ENCODE measurements around the gene SERPINE2.
A peak's percentile ranks its signal among the peaks of the same experiment; 100 is the strongest.
"Not testable (repeated sequence)": the region's sequence is repeated elsewhere in the genome, so short reads cannot be mapped to it uniquely, and the experiment has no call there.

Gene SERPINE2

DNA sequence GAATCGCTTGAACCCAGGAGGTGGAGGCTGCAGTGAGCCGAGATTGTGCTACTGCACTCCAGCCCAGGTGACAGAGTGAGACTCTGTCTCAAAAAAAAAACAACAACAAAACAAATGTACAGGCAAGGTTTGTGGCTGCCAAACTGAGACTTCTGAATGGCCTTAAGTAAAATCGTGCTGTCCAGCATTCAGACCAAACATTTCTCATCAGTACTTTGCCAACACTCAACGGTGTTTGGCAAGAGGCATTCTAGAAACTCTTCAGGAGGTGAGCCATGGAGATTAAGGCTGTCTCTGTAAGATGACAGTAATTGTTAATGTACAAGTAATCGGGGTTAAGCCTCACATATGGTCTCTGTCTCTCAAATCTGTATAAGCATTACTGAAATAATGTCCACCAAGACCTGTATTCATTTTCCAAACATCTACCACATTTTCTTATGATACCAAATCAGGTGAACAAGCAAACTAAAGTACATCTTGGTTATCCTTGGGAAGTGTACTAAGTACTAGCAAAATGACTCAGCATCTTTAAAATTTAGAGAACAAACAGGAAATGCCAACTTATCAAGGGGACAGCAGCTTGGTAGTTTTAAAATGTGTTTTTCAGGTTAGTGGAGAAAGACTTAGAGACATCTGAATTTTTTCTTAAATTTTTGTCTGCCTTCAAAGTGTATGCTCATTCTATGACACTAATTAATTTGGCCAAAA lies 29.3 kb downstream of the SERPINE2 start:
- DNase-seq: no peak

DNA sequence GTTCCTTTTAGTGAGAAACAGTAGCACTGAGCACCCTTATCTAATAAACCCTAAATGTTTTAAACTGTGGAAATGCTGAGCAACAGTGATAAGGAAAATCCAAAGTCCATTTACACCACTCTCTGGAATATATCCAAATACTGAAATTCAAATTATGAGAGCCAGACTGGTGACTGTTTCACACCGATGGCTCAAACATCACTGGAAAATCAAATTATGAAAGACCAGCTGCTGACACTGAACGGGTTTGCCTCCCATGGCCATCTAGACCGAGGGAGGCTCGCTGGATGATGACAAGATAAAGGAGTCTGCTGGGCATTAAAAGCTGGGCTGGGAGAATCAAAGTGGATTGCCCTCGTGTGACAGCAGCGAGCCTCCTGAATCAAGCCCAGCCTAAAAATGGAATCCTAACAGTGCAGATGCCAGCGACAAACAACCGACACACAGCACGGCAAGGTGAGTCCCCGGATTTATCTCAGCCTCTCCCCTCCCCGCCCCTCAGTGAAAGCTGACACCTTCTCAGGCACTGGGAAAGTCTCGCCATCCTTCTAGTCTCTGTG lies 30.3 kb downstream of the SERPINE2 start:
- DNase-seq: no peak

DNA sequence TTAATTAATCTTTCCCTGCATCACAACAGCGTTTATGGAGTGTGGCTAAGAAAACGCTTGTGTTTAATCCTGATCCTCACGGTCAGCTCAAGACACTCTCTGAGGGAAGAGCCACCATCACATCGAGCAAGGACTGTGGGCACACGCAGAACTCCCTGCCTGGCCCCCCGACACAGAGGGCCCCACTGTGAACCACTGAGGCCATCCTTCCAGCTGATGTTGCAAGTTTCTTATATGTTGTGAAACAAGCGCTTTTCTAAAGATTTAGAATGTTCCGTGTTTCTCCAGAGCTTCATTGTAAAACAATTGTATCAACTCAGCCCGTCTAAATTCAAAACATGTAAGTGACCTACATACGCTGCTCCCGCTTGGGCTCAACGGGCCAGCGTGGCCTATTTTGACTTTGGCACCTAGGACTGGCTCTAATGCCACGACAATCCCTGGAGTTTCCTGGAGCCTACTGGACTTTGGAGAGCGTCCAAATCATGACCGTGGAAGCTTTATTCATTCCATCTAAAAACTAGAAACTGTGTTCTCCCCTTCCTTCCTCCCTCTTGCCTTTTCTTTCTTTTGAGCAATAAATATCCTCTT lies 34.9 kb downstream of the SERPINE2 start:
- DNase-seq: no peak

DNA sequence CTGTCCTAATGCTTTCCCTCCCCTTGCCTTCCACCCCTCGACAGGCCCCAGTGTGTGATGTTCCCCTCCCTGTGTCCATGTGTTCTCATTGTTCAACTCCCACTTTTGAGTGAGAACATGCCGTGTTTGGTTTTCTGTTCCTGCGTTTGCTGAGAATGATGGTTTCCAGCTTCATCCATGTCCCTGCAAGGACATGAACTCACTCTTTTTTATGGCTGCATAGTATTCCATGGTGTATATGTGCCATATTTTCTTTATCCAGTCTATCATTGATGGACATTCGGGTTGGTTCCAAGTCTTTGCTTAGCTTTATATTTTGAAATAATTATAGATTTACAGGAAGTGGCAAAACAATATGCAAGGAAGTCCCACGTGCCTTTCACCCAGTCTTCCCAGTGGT lies 38.4 kb downstream of the SERPINE2 start:
- not testable (repeated sequence) for DNase-seq

DNA sequence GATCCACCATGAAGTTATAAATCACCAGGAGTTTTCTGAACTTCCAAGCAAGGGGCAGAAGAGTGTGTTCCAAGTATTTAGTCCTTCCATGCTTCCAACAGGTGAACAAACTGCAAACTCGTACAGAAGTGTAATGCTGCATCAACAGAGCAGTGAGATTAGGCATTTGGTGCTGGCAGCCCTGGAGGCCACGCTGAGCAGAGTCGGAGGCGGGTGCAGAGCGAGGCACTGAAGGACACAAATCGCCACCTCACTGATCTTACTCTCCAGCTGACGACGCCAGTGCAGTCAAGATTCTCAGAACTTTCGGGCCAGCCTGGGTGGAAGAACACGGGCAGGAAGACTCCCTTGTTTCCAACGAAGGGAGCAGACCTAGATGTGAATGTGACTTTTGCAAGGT lies 39.2 kb downstream of the SERPINE2 start:
- no peak for DNase-seq

DNA sequence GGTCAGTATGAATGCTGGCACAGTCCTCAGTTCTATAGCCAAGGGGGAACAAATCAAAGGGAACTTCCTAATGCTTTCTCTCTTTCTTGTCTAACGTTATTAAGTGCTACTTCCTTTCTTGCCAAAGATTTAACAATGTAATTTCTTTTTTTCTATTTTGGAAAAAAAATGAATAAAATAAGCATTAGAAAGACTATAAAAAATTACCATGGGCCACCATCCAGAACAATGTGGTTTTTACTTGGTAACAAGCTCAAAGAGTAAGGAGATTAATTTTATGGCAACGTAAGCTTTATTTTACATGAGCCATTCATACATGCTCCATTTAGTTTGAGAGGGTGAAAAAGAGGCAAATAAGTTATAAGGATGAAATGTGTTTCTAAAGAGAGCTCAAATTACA lies 40.1 kb downstream of the SERPINE2 start:
- DNase-seq: no peak

DNA sequence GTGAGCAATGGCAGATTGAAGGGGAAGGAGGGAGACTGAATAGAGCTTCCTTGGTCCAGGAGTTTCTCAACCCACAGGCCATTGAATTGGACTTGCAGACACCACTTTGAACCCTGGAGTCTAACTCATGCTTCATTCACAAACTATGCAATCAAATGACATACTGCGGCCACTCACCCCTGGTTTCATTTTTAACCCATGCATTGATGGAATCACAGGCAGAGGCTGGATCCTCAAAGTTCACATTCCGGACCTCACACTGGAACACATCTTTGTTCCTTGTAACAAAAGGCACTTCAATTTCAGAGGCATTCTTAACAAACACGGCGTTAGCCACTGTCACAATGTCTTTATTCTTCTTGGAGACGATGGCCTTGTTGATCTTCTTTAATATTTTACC lies 41.1 kb downstream of the SERPINE2 start:
- DNase-seq: no peak

DNA sequence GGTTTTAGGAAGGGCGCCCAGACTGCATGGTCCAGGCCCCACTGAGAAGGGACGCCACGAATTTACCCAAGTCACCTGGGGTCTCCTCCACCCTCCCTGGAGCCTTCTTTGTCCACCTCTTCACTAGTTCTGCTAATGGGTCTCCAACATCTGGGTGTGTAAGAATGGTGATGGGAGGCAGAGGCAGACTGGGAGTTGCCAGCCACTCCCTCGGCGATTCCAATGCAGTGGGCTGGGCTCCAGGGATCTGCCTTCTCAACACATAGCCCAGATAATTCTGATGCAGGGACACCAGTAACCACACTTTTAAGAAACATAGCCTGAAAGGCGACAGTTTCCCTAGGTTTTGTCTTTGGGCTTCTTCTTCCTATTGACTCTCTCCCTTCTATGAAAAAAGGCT lies 42.7 kb downstream of the SERPINE2 start:
- no peak for DNase-seq

DNA sequence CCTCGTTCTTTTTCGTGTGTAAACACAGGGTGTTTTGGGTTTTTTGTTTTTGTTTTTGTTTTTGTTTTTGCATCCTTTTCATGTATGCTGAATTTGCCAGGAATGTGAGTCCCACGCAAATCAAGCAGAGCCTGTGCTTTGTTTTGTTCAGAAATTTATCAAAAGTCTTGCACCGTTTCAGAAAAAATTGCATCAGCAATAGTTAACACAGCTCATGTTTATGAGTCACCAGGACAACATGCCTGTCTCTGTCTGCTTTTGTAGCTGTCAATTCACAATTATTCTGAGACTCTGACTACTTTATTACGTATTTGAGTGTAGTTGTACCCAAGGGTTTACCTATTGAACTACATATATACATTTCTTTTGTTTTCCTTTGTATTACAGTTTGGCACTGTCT lies 43.5 kb downstream of the SERPINE2 start:
- no peak for DNase-seq

DNA sequence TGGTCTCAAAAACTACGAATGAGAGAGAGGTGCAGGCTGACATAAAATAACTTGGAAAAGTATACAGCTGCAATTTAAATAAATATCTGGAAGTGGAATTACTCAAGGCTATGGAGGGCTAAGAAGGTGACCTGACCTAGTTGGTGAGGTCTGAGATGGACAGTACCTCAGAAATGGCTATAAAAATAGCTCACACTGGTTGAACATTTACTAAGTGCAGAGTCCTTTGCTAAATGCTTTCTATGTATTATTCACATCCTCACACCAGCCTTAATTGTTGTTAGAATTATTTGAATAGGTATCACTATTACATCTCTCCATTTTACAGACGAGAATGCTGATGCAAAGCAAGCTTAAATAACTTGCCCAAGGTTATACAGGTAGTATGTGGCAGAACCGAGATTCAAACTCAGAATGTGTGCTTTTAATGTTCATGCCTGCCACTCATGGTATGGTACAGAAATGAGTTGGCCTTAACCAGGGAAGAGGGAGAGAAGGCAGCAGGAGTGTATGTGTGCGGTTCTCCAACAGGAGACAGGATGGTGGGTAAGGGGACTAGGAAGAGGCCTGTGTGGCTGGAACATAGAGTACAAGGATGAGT lies 44.4 kb downstream of the SERPINE2 start:
- DNase-seq: no peak

DNA sequence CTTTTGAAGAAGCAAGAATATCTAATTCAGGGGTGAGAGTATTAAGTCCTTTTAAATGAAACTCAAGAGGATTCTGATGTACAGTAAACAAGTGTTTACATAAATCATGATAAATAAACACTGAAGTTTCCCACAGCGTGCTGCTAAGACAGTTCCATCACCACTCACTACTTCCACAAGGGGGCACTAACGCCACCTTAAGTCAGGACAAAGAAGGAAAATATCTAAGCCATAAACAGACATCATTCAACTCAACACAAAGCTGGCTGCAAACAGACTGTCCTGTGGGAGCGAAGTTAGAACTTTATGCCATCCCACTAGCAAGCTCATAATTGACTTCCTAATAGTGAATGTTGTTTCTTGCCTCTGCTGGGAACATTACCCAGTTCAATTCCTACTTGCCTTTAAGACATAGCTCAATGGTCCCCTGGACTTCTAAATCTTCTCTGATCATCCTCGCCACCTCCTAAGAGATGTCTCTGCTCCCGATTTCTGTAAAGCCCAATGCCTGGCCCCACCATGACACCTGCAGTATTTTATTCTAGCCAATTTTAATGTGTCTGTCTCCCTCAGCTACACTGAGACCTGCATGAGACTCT lies 45.4 kb downstream of the SERPINE2 start:
- DNase-seq: peak; percentile 25

DNA sequence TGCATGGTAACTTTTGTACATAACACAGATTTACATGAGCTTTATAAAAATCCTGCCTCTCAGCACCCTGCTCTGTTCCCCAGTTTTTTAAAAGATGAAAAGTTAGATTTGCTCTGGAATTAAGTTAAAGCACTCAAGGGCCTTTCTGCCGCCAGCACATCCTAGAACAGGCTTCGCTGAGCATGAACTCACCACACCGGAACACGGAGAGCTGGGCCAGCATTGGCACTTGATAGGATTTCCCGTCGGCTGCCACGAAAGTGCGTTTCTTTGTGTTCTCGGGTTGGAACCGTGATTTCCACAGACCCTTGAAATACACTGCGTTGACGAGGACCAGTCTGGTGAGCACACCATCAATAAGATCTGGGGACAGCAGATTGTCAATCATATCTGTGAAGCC lies 47.5 kb downstream of the SERPINE2 start:
- no peak for DNase-seq

DNA sequence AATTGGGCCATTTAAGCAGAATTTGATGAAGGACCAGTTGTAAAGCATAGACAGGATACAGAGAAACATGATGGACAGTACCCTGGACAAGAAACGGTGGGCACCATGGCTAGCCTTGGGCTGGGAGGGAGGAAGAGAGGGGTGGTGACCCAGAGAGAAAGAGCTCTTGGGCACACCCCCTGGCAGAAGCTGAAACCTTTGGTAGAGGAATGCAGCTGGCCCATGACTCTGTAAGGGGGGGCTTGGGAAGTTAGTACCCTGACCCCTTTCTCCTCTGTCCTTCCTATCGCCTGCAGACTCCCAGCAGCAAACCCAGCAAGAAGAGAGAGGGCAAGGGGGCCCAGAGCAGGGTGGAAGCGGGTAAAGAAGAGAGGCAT lies 49.2 kb downstream of the SERPINE2 start:
- DNase-seq: no peak

DNA sequence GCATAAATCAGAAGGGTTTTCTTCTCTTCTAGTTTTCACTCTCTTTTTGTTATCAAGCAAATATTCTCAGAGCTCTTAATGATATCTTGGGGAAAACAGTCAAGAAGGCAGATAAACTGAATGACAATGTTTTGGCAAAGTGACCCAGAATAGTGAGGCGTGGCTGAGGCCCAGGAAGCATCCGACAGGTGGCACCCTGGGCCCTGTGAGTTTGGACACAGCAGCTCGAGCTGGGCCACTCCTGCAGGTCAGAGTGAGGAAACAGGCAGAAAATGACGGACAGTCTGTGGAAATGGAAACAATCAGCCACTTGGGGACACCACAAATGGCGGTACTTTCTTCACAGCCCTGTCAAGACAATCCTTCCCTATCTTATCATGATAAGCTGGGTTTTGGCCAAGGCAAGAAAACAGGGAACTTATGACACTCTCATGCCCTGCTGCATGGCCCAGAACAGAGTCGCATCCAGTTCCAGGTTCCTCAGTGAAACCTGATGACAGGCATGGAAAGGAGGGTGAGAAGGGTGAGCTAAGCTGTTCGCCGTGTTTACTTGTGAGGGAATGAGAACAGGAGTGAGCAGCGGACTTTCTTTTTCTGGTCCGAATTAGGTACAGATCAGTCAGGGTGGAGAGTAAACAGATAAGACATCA lies 49.8 kb downstream of the SERPINE2 start:
- DNase-seq: no peak

DNA sequence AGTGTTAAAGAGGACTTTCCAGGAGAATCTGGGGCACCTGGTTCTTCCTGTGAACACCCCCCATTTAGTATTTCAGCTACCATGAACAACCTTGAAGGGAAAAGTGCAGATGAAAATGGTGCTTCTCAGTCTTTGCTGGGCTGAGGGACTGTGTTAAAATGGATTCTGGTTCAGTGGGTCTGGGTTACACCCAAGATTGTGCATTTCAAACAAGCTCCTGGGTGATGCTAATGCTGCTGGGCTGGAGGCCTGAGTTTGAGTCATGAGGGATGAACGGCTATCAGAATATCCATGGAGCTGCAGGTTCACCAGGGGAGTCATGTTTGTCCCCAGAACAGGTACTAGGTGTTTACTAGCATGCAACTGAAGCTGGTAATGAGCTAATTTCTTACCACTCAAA lies 57.8 kb downstream of the SERPINE2 start:
- DNase-seq: no peak

DNA sequence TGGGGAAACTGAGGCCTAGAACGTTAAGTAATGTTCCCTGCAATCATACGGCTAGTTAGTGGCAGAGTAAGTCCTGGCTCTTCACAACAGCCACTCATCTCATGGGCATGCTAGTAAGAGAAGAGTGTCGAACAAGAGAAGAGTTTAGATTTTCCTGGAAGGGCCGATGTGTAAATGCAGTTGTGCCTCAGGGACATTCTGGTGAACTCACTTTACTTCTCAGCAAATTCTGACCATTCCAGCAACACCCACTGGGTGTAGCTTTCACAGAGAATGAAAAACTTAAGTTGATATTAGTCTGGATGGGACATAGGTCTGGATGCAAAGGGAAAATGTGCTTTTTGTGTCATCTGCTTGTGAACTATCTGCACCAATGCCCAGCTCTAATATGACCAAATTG lies 58.3 kb downstream of the SERPINE2 start:
- DNase-seq: no peak

DNA sequence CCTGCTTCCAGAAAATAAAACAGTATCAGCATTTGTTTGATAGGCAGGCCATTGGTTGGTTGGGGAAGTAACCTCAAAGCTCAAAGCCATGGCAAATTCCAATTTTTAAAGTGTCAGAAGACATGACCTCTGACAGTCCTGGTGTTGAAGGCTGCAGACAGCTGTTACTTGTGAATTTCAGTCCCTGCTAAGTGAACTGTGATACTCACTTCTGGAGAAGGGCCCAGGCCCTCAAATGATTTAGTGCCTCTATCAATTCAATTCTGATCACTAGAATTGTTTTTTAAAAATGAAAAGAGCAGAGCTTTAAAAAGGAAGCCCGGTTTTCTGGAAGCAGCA lies 58.7 kb downstream of the SERPINE2 start:
- no peak for DNase-seq

DNA sequence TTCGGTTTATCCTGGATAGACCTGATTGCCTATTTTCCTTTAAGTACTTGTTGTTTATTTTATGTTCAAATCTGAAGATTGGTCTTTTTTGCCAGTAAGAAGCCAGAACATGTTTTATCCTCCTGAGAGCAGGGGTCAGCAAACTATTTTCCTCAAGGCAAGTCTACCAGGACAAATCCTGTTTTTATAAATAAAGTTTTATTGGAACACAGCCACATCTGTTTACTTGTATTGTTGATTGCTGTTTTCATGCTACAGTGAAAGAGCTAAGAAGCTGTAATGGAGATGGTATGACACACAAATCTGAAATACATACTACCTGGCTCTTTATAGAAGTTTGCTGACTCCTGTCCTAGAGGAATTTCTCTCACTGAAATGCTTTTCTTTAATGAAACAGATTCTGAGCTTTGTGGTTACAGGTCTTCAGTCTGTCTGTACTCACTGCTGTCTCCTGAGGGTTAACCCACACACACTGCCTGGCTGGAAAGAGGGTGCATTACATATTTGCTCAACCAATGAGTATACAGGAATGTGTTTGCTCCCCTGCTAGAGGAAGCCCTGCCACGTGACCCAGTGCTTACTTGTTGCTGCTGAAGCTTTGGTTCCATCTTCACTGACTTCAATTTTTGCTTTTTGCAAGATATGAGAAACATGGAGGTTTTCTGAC lies 59.2 kb downstream of the SERPINE2 start:
- DNase-seq: no peak

DNA sequence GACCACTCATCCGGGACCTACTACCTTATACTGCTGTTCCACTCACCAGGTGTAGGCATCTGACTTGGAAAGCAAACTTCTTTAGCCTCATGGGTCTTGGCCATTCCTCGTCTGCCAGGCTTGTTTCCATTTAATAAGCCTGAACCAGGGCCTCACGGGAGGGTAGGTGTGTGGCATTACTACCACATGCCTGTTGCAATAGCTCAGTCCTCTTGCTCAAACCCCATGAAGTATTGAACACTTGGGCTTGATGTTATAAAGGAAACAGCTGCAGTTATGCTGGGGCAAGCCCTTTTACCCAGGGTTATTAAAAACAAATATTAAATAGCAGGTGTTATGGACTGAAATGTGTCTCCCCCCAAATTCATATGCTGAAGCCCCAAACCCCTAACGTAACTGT lies 60.6 kb downstream of the SERPINE2 start:
- DNase-seq: no peak

DNA sequence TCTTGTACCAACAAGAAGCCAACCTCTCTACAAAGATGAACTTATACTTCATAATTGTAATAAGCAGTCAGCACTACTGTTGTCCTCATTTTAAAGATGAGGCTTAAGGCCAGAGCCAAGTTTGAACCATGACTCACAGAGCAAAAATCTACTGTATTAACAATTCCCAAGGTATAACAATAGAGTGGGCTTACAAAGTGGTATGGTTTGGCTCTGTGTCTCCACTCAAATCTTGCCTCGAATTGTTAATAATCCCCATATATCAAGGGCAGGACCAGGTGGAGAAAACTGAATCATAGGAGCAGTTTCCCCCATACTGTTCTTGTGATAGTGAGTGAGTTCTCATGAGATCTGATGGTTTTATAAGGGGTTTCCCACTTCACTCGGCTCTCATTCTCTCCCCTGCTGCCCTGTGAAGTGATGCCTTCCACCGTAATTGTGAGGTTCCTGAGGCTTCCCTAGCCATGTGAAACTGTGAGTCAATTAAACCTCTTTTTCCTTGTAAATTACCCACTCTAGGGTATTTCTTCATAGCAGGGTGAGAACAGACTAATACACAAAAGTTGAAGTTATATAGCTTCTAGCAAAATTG lies 62.4 kb downstream of the SERPINE2 start:
- no peak for DNase-seq

DNA sequence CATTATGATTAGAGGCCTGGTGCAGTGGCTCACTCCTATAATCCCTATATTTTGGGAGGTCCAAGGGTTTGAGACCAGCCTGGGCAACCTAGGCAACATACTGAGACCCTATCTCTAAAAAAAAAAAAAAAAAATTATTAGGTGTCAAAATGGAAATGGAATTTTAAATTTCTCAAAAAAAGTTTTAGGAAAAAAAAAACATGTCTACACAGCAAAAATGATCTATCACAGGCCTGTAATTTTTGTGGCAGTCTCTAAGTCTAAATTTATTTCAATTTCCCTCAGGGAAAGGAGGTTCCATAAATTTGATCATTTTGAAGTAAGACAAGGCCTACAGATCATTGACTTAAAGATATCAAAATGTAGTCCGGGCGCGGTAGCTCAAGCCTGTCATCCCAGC lies 65.5 kb downstream of the SERPINE2 start:
- DNase-seq: no peak

DNA sequence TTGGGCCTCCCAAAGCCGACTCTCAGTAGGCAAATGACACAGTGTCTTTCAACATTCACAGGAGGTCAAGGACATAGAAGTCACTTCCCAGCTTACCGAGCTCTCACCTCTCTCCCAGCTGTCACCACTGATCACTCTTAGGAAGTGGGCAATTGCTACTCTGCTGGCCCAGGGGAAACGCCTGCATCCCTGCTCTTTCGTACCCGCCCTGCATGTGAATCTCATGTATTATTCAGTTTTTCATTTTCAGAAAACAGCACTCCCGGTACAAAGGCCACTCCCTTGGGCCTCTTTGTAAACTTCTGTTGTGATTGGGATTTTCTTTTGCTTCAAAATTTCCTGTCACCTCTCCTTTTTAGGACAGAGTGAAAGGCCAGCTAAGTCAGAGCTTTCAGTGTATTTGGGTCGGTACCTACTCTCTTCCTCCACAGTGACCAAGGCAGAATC lies 66.4 kb downstream of the SERPINE2 start:
- DNase-seq: no peak

DNA sequence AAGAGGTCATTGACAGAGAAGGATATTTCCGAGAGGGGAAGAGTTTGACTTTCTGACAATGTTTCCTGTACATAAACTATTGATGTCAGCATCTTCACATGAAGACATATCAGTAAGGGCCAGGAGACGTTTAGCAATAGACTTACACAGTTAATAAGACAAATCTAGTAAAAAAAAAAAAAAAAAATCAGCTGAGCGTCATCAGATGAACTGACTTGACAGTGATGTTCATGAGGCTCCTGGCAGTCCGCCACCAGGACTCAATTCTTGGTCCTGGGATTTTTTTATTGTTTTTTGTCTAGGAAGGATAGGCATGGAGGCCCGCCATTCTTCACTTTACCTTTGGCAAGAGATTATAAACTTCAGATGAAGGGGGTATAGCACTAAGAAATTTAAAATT lies 67.4 kb downstream of the SERPINE2 start:
- no peak for DNase-seq
